Measurements from ENCODE around the gene KIAA1586.

- TF ChIP-seq CTCF (IDR thresholded peaks at IDR 0.05) (no peak), POLR2A (IDR thresholded peaks at IDR 0.05) (no peak)
These were observed 1.9 kb upstream of the KIAA1586 start for GRCh38 chr6:57044568-57044967.

Measured in body of pancreas (tissue), 4 donors.